GM21786 (cell line): Measurements from ENCODE around the gene ARMH1.

Source experiments
- ATAC-seq: cut with Tn5 transposase; IDR thresholded peaks from one replicate; pipeline ENCODE4 v1.9.1; 2021; ENCODE audit not compliant: unreplicated experiment

The ARMH1 gene

GRCh38 chr1:44674113-44675000, at the start of gene ARMH1, which contains the start of gene TMEM53:
Gene ARMH1, plus strand, starts transcription at chr1:44674714. Its CDS starts 14,984 bp downstream, at chr1:44689698.
Gene TMEM53, minus strand, starts transcription at chr1:44674481. Its CDS starts 90 bp downstream, at chr1:44674391.
- peak; percentile 89 for ATAC-seq

- no peak for ATAC-seq
Observed at GRCh38 chr1:44625348-44625747, 49.2 kb upstream of the ARMH1 start.

- ATAC-seq: no peak
Observed at GRCh38 chr1:44628962-44629756, 45.4 kb upstream of the ARMH1 start.

- ATAC-seq: no peak
Observed at GRCh38 chr1:44630116-44630515, 44.4 kb upstream of the ARMH1 start.

- no peak for ATAC-seq
Observed at GRCh38 chr1:44631333-44631646, 43.2 kb upstream of the ARMH1 start.

- ATAC-seq: peak; percentile 62
Observed at GRCh38 chr1:44631647-44632539, 42.6 kb upstream of the ARMH1 start.

GRCh38 chr1:44632598-44632997, 41.9 kb upstream of the ARMH1 start:
- ATAC-seq: no peak

- ATAC-seq: no peak
Observed at GRCh38 chr1:44634606-44635189, 39.8 kb upstream of the ARMH1 start.

GRCh38 chr1:44635439-44635838, 39.1 kb upstream of the ARMH1 start:
- ATAC-seq: no peak

- ATAC-seq: no peak
Observed at GRCh38 chr1:44636083-44636687, 38.3 kb upstream of the ARMH1 start.

- ATAC-seq: no peak
Observed at GRCh38 chr1:44636688-44637598, 37.6 kb upstream of the ARMH1 start.

GRCh38 chr1:44637702-44638411, 36.7 kb upstream of the ARMH1 start:
- ATAC-seq: no peak

GRCh38 chr1:44640200-44640853, 34.2 kb upstream of the ARMH1 start:
- ATAC-seq: no peak

- ATAC-seq: no peak
Observed at GRCh38 chr1:44641126-44642102, 33.1 kb upstream of the ARMH1 start.

GRCh38 chr1:44642255-44642654, 32.3 kb upstream of the ARMH1 start:
- no peak for ATAC-seq

- no peak for ATAC-seq
Observed at GRCh38 chr1:44642925-44643324, 31.6 kb upstream of the ARMH1 start.
